Adrenal gland (tissue), 5 donors: ENCODE measurements around the gene FOSL1.

Experiments
- CTCF ChIP-seq, 6 experiments: fragments of 450-650 bp in 4 of 6; fragments of 200-600 bp in 2 of 6; sonication (generic) in 1 of 6; IDR thresholded peaks; 1 replicate in 5 of 6; 2 replicates in 1 of 6; pipeline versions ENCODE4 v1.5.1 to v1.8.0; 2016 to 2021; ENCODE audit warnings: antibody characterized with exemption in 6 of 6, mild to moderate bottlenecking in 2 of 6, moderate library complexity in 1 of 6
- POLR2A ChIP-seq, 2 donors: fragments of 450-650 bp; IDR thresholded peaks; one replicate each; pipeline ENCODE4 v1.6.1; 2017; ENCODE audit warnings: antibody characterized with exemption in 2 of 2, mild to moderate bottlenecking in 2 of 2, moderate library complexity in 1 of 2
- donor health status: DM: no; HTN: no; CAD: no.

- TF ChIP-seq POLR2A (IDR thresholded peaks at IDR 0.05) (no peak), CTCF (IDR thresholded peaks at IDR 0.05) (no peak)
These were observed 27.4 kb downstream of the FOSL1 start, which contains the start of gene EFEMP2 for GRCh38 chr11:65872586-65873317.
